Left lung (tissue), 10 donors: Measurements from ENCODE around the gene MAG. TPM values are rescaled to one million over a fixed set of nuclear protein-coding genes. Genes with fewer than 3 reads are reported as not detected.

ENCODE experiments used
- ATAC-seq: fragments of 200-7000 bp; cut with Tn5 transposase; one replicate; pipeline ENCODE4 v1.9.1; 2020; ENCODE audit warnings: moderate library complexity
- DNase-seq, 4 donors: peaks; one replicate each; pipeline ENCODE4 v3.0.0-alpha.2; 2013 to 2020
- H3K27ac ChIP-seq, 2 donors: fragments of 200-600 bp; sonication (generic) in 1 of 2; one replicate each; pipeline versions ENCODE4 v1.5.0 to v1.8.0; 2020 to 2021
- H3K27me3 ChIP-seq, 2 donors: fragments of 200-600 bp; sonication (generic) in 1 of 2; one replicate each; pipeline versions ENCODE4 v1.5.0 to v1.8.0; 2020 to 2021
- H3K36me3 ChIP-seq, 2 donors: fragments of 200-600 bp; sonication (generic) in 1 of 2; one replicate each; pipeline versions ENCODE4 v1.5.0 to v1.8.0; 2020 to 2021
- H3K4me1 ChIP-seq, 2 donors: fragments of 200-600 bp; one replicate each; pipeline ENCODE4 v1.8.0; 2021
- H3K4me3 ChIP-seq, 2 donors: fragments of 200-600 bp; sonication (generic) in 1 of 2; one replicate each; pipeline versions ENCODE4 v1.5.0 to v1.8.0; 2020 to 2021; ENCODE audit warnings: mild to moderate bottlenecking in 1 of 2
- H3K9me3 ChIP-seq, 2 donors: fragments of 200-600 bp; sonication (generic) in 1 of 2; one replicate each; pipeline versions ENCODE4 v1.5.0 to v1.8.0; 2020 to 2021
- CTCF ChIP-seq, 2 donors: fragments of 200-600 bp; sonication (generic) in 1 of 2; IDR thresholded peaks; one replicate each; pipeline versions ENCODE4 v1.5.0 to v1.8.0; 2021; ENCODE audit warnings: antibody characterized with exemption in 2 of 2
- intact Hi-C, 2 donors: fragments of 100-400 bp; cut with DNase I; formaldehyde crosslinking; loops; one replicate each; pipeline versions ENCODE4 v1.11.2 to v1.14.2; 2022
- polyA plus RNA-seq, 6 donors: library from polyadenylated mRNA; unstranded; fragments of 120-200 nt; gene quantifications; one replicate each; pipeline ENCODE4 v1.2.1, GENCODE V29; 2013; ENCODE audit not compliant: insufficient read length in 6 of 6
- total RNA-seq, 2 donors: library from RNA; stranded (reverse); fragmentation: NEBNext Ultra II Directional; extraction: Animal tissue kit (Norgen Biotek cat#: 25700); gene quantifications; one replicate each; pipeline ENCODE4 v1.2.1, GENCODE V29; 2021
- donor health status: DM: no; HTN: yes; CAD: no.
- donor health status: DM: no; HTN: no; CAD: no.

Gene MAG
- total and polyA plus RNA-seq, 8 donors, result 1.3 to 14.4 (median 6.2) TPM; not detected in 2

- no peak for TF ChIP-seq CTCF (IDR thresholded peaks at IDR 0.05)
- Histone ChIP-seq H3K27ac (no peak overlapping the region), H3K9me3 (no peaks in the 10 kb centered on the region), H3K36me3 (no peaks in the 10 kb centered on the region), H3K27me3 (peaks cover 0 to 54% of the 10 kb centered on the region in 2 donors), H3K4me1 (peaks cover 0 to 5% of the 10 kb centered on the region in 2 donors), H3K4me3 (no peak overlapping the region)
- DNase-seq (no peak), ATAC-seq (no peak)
- intact Hi-C loops, result no loop called here
These were observed 1.8 kb downstream of the MAG start for GRCh38 chr19:35293808-35294207.

GRCh38 chr19:35294328-35294727, 2.4 kb downstream of the MAG start:
- intact Hi-C loops, result no loop called here
- DNase-seq (no peak), ATAC-seq (no peak)
- Histone ChIP-seq H3K27ac (no peak overlapping the region), H3K27me3 (peaks cover 0 to 55% of the 10 kb centered on the region in 2 donors), H3K4me3 (no peak overlapping the region), H3K9me3 (no peaks in the 10 kb centered on the region), H3K4me1 (peaks cover 0 to 5% of the 10 kb centered on the region in 2 donors), H3K36me3 (no peaks in the 10 kb centered on the region)
- TF ChIP-seq CTCF (IDR thresholded peaks at IDR 0.05), result no peak

GRCh38 chr19:35294859-35295791, 3.2 kb downstream of the MAG start:
- intact Hi-C loops, result no loop called here
- Histone ChIP-seq H3K4me1 (peaks cover 0 to 5% of the 10 kb centered on the region in 2 donors), H3K36me3 (no peaks in the 10 kb centered on the region), H3K27me3 (peaks cover 0 to 61% of the 10 kb centered on the region in 2 donors), H3K4me3 (no peak overlapping the region), H3K27ac (no peak overlapping the region), H3K9me3 (no peaks in the 10 kb centered on the region)
- no peak for ATAC-seq
- no peak for TF ChIP-seq CTCF (IDR thresholded peaks at IDR 0.05)
- DNase-seq, result peak in 1 of 4 donors; percentile 71

- intact Hi-C loops, result no loop called here
- Histone ChIP-seq H3K27me3 (peaks cover 0 to 65% of the 10 kb centered on the region in 2 donors), H3K9me3 (no peaks in the 10 kb centered on the region), H3K4me1 (peaks cover 0 to 5% of the 10 kb centered on the region in 2 donors), H3K4me3 (no peak overlapping the region), H3K36me3 (no peaks in the 10 kb centered on the region), H3K27ac (no peak overlapping the region)
- no peak for ATAC-seq
- no peak for TF ChIP-seq CTCF (IDR thresholded peaks at IDR 0.05)
- no peak for DNase-seq
These were observed 4.0 kb downstream of the MAG start for GRCh38 chr19:35295792-35296462.
